Stimulated activated CD8-positive, alpha-beta memory T cell treated with anti-CD3 and anti-CD28 coated beads, Interleukin-15, amount 100 ng/mL, for 4 hours (primary cell): Measurements from ENCODE around the gene DET1.

Source experiments
- DNase-seq, 2 donors: peaks; one replicate each; pipeline ENCODE4 v3.0.0-alpha.2; 2020; ENCODE audit warnings: low read depth in 2 of 2

The DET1 gene

GRCh38 chr15:88467073-88467934 lies 79.2 kb downstream of the DET1 start, which contains the start of the genes MRPL46 and MRPS11:
TSS of gene MRPL46 (minus strand) at chr15:88467388. CDS start at chr15:88467377, 11 bp downstream.
TSS of gene MRPS11 (plus strand) at chr15:88467708. CDS start at chr15:88467718, 10 bp downstream.
- peak; percentile 72 to 82 for DNase-seq

DNA sequence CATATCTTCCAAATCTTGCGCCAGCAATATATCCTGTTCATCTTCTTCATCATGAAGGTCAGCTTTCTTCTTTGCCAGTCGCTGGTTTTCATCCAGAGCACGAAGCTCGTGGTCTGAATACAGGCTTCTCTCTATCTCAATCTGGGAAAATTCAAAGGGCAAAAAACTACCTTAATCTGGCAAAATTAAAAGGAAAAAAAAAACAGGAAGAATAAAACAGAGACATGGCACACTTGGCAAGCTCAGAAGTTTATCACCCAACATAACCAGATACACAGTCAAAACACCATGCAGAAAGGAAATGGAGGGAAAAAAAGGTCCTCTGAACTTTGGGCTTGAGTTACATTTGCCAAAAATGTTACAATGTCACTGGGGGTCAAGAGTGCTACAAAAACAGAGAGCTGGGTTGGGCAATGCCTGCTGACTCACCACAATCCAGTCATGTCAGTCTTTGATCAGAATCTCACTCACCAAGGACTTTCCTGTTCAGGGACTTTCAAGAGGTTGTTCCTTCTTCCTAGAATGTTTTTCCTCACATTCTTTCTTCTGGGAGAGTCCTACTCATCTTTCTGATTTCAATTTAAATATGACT lies 80.8 kb downstream of the DET1 start:
- DNase-seq = no peak

GRCh38 chr15:88463870-88464532 lies 82.5 kb downstream of the DET1 start:
- DNase-seq = no peak
